Right hindlimb (tissue), 1 donor: ENCODE results near the gene TAX1BP1.

ENCODE experiments used
- DNase-seq: peaks from one replicate; pipeline ENCODE4 v3.0.0-alpha.2; 2018

Gene TAX1BP1

DNA sequence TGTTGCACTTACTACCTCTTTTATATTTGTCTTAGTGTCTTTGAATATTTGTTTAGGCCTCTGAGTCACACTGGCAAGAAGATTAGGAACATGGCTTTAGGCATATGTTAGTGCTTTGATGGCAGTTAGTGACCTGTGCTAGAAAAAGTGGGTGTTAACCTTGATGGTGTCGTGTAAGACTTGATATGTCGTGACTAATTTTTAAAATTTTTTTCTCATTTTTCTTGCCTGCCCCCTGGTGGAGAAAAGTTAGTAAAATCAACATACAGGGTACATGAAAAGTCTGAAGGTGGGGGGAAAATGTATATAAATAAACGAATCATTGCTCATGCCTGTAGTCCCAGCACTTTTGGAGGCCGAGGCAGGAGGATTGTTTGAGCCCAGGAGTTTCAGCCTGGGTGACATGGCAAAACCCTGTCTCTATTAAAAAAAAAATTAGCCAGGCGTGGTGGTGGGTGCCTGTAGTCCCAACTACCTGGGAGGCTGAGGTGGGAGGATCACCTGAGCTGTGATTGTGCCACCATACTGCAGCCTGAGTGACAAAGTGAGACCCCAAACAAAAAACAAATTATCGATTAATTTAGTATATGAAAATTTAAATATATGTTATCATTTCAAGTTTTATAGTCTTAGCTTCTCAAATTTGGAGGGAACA lies 44.6 kb downstream of the TAX1BP1 start:
- DNase-seq = no peak

DNA sequence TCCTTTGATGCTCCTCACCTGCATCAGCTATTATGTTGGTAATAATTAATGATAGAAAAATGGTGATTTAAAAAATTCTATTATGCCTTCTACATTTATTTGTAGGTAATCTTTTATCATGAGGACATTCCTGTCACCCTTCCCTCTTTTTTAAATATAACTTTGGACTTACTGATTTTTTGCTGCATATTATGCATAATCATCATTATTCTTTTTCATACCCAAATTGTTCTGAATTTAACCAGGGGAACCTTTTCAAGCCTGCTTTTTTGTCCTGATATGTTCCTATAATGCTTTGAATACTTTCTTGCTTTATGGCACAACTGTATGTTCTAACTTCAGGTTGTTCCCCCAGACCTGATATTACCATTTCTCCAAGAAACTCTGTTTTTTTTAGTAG lies 48.5 kb downstream of the TAX1BP1 start:
- no peak for DNase-seq

- no peak for DNase-seq
Observed at GRCh38 chr7:27793780-27794179, 53.8 kb downstream of the TAX1BP1 start.

- no peak for DNase-seq
Observed at GRCh38 chr7:27795977-27796376, 56.0 kb downstream of the TAX1BP1 start.

- no peak for DNase-seq
Observed at GRCh38 chr7:27799212-27799611, 59.2 kb downstream of the TAX1BP1 start.

DNA sequence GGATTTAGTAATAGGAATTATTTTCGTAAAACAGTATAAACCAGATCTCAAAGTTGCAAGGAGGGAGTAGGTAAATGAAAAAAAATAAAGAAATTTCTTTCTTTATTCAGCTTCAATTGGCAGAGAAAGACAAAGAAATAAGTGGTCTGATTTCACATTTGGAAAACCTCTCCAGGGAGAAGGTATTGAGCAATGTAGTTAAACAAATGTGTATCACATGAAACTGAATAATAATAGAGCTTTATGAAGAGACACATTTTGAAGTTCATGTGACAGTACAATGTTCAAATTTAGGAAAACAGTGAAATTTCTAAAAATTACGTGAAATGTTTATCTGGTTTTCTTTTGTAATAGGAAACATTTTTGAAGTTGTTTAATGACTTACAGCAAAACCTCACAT lies 63.0 kb downstream of the TAX1BP1 start:
- DNase-seq = no peak

GRCh38 chr7:27804139-27804538 lies 64.2 kb downstream of the TAX1BP1 start:
- DNase-seq = no peak

- DNase-seq = no peak
Observed at GRCh38 chr7:27808626-27809025, 68.7 kb downstream of the TAX1BP1 start.

GRCh38 chr7:27810186-27810585 lies 70.2 kb downstream of the TAX1BP1 start:
- DNase-seq = no peak

GRCh38 chr7:27812706-27813105 lies 72.7 kb downstream of the TAX1BP1 start:
- no peak for DNase-seq

- DNase-seq = no peak
Observed at GRCh38 chr7:27822245-27822644, 82.3 kb downstream of the TAX1BP1 start.

- no peak for DNase-seq
Observed at GRCh38 chr7:27825891-27826290, 85.9 kb downstream of the TAX1BP1 start.

GRCh38 chr7:27826357-27826756 lies 86.4 kb downstream of the TAX1BP1 start:
- DNase-seq = no peak

DNA sequence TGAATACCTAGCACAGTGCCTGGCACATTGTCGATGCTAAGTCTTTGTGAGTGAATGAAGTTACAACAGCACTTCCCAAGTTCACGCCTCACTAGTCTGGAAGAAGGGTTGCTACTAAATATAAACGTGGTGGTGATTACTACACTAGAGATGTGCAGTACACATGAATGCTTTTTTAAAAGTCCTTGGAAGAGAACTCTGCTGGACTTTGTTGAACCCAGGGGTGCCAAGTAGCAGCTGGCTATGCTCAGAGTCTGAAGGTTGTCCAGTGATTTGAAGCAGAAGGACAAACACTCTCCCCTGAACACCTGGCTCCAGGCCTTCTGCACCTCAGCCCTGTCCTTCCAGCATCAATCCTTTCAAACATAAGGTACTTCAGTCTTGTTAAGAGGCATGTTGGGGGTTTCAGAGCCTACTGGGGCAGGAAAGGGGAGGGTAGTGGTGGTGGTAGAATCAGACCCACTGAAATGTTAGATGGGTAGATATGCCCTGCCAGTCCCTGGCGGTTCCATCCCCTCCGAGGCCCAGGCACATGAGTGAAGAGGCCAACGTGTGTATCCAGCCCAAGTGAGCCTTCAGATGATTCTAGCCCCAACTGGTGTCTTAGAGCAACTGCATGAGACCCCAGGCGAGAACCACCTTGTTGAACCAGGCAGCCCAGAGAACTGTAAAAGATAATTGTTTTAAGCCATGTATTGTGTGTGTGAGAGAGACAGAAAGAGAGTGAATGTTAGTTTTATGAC lies 94.4 kb downstream of the TAX1BP1 start:
- no peak for DNase-seq

DNA sequence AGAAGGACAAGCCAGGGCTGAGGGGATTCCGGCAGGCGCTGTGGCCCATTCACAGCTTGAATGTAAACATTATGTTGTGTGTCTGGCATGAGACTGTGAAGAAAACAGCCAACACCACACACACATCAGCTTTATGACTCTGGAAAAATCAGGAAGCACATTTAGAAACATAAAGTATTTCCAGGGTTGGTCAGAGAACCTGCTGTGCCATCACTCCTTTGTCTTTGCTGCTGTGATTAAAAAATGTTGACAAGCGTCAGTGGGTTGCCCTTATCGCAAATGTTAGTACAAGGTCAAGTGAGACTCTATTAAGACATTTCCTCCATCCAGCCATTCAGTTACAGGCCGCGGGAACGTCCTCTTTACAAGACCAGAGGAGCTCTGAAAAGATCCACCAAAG lies 95.4 kb downstream of the TAX1BP1 start:
- no peak for DNase-seq

GRCh38 chr7:27836536-27836935 lies 96.6 kb downstream of the TAX1BP1 start:
- no peak for DNase-seq

DNA sequence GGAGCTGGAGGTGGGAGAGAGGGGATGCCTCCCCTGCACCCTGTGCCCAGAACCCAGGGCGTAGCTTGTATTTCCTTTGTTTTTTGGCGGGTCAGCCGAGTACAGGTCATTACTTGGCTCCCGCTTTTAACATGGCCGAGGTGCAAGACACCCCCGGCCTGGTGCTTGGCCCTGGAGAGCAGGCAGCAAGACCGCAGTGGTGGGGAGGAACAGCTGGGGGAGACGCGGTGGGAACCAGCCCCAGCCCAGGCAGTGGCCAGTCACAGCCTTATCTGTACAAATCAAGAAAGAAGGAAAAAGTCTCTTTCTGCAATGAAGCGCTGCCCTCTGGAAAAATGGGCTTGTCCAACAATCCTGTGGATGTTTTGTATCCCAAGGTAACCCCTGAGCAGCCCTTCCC lies 99.1 kb downstream of the TAX1BP1 start:
- no peak for DNase-seq

DNA sequence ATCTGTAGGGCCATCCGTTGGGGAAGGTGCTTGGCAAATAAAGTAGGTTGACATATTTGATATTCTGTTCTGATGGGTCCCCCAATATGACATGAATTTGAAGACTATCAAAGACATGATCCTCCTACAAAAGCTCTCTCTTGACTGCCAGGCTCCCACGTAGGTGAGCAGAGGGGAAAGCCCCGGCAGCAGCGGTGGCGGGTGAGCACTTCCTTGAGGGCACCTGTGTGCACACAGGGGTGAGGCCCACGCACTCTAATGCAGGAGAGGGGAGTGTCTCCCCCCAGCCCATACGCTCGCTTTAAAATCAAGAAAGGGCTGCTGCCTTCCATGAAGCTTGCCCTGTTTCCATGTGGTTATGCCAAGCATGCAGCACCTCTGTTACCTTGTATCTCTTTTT lies 100.4 kb downstream of the TAX1BP1 start:
- DNase-seq = no peak

GRCh38 chr7:27840760-27841364 lies 100.9 kb downstream of the TAX1BP1 start:
- DNase-seq = no peak

GRCh38 chr7:27842094-27842692 lies 102.2 kb downstream of the TAX1BP1 start:
- DNase-seq = no peak

DNA sequence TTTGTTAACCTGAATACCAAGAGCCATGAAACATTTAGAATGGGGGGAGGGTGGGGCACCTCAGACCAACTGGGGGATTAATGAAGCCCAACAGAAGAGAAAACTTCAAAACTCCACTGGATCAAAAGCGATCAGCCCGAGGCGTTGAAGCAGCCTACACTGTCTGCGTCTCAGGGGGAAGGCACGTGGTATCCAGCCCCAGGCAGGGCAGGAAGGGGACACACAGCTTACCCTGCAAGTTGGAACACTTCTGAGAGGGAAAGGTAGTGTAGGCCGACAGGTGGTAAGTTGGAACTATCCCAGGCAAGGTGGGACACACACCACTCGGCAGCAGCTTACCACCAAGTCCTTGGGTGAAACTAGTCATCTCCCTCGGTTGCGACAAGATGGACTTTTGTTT lies 102.9 kb downstream of the TAX1BP1 start:
- DNase-seq = no peak

DNA sequence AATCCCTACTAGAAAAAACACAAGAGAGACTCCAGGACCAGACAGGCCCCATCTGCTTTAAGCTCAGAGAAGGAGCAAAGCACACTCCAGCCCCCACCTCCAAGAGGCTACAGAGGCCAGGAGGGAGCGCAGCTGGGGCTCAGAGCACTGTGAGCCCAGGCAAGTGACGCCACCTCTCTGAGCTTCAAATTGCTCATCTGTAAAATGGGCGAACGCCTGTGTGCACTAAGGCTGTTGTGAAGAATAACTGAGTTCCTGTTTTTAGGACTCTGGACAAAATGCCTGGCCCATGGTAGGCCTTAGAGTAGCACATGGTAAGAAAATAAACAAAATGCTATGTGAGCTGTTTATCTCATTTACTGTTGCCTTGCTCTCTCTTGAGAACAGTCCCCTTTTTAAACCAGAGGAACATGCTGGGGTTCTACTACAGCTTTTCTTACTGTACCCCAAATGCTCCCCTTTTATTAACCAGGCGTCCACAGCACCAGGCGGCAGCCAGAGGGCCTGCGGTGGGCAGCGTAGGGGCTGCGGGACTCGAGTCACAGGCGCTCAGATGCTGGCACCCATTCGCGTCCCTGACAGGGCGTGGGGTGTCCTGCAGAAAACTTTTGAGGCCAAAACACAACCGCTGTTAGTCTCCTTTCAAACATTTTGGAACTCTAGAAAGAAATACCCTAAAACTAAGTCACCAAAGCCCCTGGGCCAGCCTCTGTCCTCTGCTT lies 103.8 kb downstream of the TAX1BP1 start:
- no peak for DNase-seq

GRCh38 chr7:27846388-27846787 lies 106.4 kb downstream of the TAX1BP1 start:
- DNase-seq = no peak
